HG02623 (cell line): ENCODE data around the gene MYO1D.

Experiments used
- ATAC-seq: cut with Tn5 transposase; IDR thresholded peaks from one replicate; pipeline ENCODE4 v1.9.1; 2021; ENCODE audit warnings: moderate library complexity; ENCODE audit not compliant: unreplicated experiment

Gene MYO1D

DNA sequence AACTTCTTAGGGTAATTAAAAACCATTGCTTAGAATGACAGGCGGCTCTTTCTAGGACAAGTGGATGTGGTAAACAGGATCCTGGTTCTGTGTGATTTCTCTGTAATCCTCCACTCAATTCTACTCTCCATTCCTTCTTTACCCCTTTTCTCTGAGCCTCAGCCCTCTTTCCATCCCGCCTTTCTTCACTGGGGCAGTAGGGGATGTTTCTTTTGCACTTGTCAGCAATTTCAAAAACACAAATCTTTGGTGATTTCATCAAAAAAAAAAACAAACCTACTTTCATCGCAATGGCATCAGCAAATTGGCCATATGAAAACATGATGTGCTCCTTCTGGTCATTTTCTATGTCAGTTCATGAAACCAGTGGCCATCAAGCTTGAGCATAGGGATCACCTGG is 285.5 kb downstream of the MYO1D start:
- ATAC-seq = no peak

DNA sequence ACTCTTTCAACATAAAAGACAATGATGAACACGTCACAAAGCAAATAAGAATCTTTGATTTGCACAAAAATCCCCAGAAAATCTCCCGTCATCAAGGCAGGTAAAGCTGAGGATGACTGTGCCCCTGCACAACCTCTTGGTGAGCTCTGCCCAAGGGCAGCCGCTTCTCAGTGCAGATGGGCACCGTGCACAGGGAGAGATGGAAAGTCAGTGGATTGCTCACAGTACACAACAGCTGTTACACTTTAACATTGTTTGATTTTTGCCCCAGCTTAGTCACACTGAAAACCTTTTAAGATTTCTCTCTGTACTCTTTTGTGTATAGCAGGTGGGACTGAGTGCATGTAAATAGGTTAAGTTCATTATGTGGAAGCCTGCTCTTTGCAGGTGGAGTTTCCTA is 285.9 kb downstream of the MYO1D start:
- ATAC-seq = no peak

DNA sequence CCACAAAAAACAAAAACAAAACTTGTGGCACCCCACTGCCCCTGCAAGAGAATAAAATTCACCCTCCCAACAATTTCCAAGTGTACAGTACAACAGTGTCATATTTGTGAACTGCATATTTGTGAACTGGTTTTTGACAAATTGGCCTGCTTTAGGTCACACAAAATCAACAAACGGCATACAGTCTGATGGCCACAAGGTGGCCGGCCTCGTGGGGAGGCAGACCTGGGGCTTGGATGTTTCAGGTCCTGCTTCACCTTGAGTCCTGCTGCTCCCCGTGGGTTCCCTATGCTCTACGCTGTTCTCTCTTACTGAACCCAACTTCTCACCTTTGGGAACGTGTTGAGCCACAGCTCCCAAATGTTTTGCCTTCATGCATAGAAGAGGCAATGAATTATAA is 287.9 kb downstream of the MYO1D start:
- no peak for ATAC-seq

DNA sequence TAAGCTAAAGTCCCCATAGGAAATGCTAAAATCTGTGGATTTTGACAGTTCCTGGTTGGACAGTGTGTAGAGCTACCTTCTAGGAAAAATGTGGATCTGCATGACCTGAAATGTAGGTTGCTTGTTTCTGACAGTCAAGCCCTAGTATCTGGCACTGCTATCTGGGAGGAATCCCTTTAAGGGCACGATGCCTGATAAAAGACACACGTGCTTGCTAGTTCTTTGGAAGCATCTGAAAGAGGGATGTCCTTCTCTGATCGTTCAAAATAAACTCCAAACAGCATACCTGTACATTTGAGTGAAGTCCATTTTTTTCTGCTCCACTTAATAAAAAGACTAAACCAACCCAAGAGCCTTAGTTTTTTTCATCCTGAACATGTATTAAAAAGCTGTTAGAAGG is 288.8 kb downstream of the MYO1D start:
- ATAC-seq = no peak

DNA sequence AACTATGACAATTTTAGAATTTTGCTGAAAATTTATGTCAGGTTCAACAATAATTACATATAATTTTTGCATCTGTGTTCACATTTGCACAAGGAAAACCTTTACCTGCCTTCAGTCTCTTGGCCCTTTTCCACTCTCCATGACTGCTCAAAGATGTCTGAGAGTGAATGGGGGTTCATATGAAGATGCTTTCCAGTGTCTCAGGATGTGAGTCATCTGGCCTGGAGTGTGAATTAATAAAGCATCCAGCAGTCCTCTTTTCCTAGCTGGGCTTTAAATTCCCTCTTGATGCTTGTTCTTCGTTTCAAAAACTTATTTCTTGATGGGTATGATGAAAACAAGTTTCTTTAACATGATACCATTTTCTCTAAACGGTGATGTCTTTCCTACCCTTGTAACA is 290.3 kb downstream of the MYO1D start:
- no peak for ATAC-seq

DNA sequence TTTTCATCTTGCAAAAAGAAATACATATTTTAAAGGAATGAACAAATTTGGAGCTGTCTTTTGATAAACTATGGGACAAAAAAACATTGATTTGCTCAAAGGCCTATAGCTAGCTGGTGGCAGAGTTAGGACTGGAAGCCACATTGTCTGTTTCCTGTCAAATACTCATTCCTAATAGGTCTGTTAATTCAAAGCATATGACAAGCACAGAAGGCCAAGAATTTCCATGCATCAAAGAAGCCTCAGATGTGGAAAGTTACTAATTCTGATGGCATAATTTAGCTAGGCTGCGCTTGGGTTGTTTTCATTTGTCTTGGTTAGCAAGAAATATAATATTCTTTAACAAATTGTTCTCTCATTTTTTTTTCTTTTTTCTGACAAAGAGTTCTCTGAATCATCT is 292.1 kb downstream of the MYO1D start:
- no peak for ATAC-seq

DNA sequence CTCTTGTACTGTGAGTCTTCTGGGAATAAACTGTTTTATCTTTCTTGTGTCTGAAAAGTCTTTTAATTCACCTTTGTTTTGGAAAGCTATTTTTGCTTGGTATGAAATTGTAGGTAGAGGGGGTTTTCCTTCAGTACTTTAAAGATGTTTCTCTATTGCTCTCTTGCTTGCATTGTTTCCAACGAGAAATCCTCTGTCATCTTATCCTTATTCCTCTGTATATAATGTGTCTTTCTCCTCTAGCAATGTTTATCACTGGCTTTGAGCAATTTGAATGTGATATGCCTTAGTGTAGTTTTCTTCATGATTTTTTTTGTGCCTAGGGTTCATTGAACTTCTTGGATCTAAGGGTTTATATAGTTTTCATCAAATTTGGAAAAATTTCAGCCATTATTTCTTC is 293.9 kb downstream of the MYO1D start:
- ATAC-seq = no peak

DNA sequence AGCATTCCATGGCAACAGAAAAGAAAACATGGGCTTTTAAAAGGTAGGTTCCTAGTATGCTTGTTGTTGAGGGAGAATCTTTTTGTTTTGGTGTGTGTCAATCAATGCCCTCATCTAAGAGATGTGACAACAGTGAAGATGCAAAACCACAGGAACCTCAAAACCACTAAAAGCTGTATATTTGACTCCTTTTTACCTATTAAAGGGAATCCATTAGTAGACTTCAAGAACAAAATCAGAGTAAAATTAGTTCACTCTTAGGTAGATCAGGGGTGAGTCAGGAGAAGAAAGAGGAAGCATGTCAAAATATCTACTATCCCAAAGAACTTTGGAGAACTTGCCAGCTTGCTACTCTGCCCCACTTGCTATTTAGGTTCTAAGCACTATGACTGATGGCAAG is 301.1 kb downstream of the MYO1D start:
- no peak for ATAC-seq

DNA sequence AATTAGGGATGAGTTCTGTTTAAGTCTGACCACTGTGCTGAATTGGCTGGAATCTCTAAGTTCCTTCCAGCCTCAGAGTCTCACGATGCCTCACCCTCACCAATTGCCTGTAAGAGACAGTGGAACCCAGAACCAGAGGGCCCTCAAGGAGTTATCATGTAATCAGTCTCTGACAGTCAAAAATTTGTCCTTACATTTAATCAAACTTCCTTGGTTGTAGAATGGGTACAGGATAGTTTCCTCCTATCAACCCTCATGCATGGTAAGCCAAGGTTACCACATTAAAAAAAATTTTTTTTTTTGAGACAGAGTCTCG is 306.9 kb downstream of the MYO1D start:
- ATAC-seq = no peak

DNA sequence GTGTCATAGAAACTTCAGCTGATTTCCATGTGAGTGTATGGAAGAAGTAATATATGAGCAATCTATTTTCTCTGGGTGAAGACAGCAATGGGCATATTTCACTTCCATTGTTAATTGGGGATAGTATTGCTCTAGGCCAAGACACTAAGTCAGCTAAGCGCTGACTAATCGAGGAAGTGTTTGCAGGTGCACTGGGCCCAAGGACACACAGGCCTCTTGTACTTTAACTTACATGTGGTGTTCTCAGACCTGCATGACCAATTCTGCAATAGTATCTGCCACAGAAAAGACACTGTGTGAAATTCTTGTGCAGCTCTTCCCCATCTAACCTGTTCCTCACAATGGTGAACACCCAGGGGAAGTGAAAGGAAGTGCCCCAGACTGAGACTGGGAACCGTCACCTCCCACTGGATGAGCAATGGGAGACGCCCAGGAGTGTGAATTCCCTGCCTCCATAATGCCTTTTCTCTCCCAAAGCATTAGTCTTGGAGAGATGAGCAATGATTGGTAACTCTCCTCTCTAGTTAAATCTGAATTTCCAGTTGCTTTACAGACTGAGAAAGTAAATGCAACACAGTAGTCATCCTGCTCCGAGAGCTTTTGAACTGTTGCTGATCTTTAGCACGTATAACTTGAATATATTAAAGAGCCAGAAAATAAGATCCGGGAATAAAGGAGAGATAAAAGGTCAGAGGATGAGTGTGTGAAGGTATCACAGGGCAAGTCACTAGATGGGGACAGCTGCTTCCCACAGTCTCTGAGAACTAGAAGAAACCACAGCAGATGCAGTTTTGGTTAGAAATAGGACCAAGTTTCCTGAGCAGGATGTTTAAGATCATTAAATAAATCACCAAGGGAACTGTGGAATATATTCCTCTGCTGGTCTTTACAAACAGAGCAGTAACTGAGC is 307.5 kb downstream of the MYO1D start:
- ATAC-seq = no peak

DNA sequence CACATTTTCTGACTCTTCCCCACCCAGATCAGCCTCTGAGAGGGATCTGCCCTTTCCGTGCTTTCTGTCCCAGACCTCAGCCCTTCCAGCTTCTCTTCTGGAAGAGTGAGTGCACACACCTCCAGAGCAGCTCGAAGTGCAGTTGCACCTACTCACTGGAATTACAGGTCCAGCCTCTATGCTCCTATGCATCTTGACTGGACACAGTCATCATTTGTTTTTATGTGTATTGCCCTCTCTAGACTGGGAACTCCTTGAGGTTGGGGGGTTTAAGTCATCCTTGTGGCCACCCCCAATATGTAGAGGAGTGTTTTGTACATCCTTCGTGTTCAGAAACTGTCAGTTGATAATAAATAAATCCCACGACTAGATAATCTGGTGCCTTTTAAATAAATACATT is 308.2 kb downstream of the MYO1D start:
- no peak for ATAC-seq

DNA sequence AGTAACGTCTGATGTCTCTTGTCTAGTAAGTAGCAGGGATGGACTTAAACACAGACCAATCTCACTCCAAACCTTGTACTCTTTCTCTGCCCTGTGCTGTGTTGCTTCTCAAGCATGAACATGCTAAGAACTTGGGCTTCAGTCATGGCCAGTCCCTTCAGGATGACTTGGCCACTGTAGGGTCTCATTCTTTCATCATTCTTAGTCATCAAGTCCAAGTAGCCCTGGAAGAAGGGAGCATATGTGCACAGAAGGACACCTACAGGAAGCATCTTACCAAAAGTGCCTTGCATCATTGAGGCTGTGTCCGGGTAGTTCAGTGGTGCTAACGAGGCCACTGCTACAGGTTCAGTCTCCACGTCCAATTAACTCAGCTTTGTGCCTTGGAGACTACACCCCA is 309.4 kb downstream of the MYO1D start:
- ATAC-seq = no peak

DNA sequence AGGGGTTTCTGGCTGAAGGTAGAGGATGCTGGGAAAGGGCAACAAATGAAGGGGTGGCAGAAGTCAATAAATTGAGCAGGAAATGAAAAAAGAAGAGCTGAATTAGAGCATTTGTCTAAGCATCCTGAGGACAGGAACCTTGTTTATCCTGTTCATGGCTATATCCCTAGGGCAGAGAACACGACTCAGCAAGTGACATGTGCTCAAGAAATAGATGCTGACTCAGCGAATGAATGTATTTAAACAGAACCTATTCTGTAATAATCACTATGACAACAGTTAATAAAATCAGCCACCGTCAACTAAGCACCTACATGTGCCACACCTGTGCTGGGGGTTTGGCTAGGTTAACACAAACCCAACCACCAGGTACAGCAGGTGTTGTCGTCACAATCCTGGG is 309.8 kb downstream of the MYO1D start:
- ATAC-seq = no peak

DNA sequence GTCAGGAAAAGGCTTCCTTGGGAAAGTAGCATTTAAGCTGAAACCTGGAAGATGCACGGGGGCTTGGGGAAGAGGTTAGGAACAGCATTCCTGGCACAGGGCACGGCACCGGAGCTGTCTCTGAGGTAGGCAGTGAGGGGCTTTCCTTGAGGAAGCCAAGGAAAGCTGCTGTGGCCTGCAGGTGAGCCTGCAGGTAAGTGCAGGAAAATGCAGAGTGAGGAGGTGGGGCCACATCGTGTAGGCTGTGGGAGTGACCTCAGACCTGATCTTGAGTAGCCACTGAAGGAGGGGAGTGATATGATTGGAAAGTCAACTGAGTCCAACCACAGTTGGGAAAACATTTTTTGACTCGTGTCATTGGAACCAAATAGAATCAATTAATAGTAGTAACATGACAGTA is 310.6 kb downstream of the MYO1D start:
- ATAC-seq = no peak

DNA sequence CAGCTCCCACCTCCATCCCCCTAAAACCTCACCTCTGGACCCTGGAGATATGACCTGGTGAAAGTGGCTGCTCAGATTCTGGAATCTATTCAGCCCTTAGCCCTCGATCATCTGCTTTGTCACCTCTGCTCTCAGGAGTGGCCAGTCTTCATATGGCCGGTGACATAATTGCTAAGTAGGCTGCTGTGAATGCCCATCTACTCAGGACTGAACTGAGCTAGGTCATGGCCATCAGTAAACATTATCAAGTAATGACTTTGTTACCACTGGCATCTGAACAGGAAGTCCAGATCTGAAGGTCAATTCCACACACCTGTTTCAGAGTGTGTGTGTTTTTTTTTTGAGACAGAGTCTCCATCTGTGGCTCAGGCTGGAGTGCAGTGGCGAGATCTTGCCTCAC is 311.5 kb downstream of the MYO1D start:
- no peak for ATAC-seq

DNA sequence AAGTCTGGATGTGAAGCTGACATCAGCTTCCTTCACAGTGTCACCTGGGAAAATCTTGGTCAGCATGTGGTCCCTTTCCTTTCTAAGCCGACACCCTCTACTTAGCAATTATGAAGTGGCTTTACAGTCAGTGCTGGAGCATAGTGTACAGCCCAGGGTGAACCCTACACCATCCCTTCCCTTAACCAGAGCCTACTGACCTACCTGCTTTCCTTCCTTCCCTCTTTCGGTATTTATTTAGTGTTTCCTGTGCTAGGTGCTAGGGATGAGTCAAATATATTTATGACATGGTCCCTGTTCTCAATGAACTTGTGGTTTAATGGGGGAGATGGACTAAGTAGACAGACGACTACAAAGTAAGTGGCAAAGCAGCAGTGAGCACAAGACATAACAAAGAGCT is 312.6 kb downstream of the MYO1D start:
- no peak for ATAC-seq

DNA sequence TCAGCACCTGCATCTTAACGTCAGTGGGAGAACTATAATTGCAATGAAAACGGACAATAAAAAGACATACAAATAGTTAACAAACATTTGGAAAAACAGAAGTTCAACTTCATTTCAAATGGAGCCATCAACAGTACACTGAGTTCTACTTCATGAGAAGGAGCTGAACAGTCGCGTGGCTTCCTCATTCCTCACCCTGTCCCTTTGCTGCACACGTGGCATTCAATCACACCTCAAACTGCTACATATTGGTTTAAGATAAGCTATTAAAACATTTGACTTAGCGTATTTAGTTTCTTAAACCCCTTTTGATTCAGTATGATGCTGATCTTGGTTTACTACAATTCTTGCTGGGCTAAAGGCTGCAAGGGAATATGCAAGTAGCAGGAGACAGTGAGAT is 313.3 kb downstream of the MYO1D start:
- ATAC-seq = no peak

DNA sequence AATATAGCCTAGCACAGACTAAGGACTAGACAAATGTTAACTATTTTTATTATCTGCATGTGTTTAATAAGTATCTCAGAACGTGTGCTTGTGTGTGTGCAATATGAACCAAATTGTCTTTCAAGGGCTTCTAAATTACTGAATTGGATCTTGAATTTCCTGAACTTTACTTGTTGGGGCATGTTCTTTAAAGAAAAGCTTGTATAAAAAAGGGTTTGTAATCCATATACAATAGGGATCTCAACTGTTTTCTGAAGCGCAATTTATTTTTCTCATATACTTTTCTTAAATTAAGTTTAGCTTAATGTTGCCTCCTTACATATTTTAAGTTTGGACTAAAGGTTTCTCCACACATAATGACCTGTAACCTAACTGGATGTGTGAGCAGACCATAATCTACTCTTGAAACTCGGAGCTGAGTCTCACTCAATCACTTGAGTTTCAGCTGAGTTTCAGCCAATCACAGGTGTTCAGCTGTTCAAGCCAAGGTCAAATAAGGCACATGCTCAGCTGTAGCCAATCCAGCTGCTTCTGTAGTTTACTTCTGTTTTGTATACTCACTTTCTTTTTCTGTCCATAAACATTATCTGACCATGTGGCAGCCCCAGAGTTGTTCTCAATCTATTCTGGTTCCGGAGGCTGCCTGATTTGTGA is 317.8 kb downstream of the MYO1D start:
- peak; percentile 78 for ATAC-seq

DNA sequence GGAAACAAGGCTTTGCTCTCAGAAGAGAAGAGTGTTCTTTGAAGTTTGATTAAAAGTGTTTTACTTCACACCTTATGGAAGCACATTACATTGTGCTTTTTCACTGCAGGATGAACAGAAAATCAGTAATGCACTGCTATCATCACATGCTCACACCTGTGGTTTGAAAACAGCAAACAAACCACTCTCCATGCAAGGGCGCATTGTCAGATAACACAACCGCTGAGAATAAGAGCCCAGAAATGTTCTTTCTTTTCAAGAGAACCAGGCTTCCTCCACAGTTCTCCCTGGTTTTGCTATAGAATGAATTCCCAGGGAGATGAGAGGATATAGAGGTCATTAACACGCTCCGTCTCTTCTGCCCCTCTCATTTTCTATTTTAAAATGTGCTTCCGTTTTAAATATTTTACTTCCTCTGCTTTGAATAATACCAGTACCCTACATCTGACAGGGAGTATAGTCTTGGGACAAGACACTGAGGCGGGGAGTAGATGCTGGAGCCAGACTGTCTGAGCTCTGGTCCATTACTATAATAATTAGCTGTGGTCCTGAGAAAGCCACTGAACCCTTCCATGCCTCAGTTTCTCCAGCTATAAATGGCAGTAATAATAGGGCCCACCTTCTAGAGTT is 318.5 kb downstream of the MYO1D start:
- no peak for ATAC-seq

DNA sequence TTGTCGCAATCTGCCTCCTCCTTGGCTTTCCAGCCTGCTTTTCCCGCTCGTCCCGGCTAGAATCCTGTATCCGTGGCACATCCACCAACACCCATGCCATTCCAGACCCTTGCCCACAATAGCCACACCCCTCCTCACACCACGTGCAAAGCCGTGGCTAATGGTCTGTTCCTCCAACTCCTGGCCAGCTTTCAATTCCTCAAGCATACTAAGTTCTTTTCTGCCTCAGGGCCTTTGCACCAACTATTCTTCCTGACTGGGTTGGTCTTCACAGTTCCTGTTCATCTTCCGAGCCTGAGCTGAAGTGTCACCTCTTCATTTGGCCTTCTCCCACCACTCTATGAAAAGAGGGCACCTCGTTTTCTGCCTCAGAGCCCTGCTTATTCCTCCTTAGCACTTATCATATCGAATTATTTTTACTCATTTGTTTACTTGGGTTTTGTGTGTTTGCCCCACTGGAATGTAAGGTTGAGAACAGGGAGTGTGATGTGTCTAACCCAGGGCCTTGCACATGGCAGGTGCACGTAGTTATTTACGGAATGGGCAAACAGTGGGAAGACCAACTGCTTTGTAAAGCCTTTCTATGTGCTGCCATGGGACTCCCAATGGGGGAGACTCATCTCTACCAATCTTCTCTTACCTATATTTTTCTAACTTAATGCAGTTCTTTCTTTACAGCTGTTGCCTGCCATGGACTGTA is 321.2 kb downstream of the MYO1D start:
- no peak for ATAC-seq

DNA sequence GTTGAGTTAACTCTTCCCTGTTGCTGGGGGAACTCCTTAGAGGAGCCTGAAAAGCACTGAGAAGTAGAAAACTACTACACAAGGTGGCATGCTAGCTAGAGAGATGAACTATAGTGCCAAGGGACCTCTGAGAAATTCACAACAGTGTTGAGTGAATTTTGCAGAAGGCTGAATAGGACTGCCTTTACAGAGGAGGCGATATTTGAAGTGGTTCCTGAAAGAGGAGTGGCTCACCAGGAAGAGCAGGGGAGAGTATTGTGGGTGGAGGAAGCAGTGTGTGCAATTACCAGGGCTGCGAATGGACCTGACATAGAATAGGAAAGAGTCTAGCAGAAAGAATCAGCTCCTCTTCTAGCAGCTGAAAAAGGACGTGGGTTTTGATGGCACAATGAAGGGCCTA is 323.8 kb downstream of the MYO1D start:
- no peak for ATAC-seq

DNA sequence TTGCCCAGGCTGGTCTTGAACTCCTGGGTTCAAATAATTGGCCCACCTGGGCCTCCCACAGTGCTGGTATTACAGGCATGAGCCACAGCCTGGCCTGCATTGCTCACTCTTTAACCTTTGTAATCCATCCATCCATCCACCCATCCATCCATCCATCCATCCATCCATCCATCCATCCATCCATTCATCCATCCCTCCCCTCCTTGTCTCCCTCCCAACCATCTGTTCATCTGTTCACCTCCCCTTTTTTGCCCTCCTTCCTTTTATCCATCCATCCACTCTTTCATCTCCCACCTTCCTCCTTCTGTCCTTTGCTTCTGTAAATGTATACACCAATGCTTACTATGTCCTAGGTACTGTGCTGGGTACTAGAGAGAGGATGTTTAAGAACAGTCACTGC is 324.6 kb downstream of the MYO1D start:
- no peak for ATAC-seq
